Measurements from ENCODE around the gene CNTLN.
"Not testable (repeated sequence)": the region's sequence is repeated elsewhere in the genome, so short reads cannot be mapped to it uniquely, and the experiment has no call there.

Gene CNTLN

GRCh38 chr9:17519761-17520160, 384.9 kb downstream of the CNTLN start:
- no peak for TF ChIP-seq ZNF274 (IDR thresholded peaks at IDR 0.05; ENCODE audit: low read depth, low read length)
- H3K4me3 ChIP-seq (ENCODE audit: low read length), result no peak overlapping the region

GRCh38 chr9:17520268-17521064, 385.6 kb downstream of the CNTLN start:
- H3K4me3 ChIP-seq (ENCODE audit: low read length), result no peak overlapping the region
- TF ChIP-seq ZNF274 (IDR thresholded peaks at IDR 0.05; ENCODE audit: low read depth, low read length), result no peak

- TF ChIP-seq ZNF274 (IDR thresholded peaks at IDR 0.05; ENCODE audit: low read depth, low read length), result no peak
- no peak overlapping the region for H3K4me3 ChIP-seq (ENCODE audit: low read length)
These were observed 386.4 kb downstream of the CNTLN start for GRCh38 chr9:17521100-17521855.

DNA sequence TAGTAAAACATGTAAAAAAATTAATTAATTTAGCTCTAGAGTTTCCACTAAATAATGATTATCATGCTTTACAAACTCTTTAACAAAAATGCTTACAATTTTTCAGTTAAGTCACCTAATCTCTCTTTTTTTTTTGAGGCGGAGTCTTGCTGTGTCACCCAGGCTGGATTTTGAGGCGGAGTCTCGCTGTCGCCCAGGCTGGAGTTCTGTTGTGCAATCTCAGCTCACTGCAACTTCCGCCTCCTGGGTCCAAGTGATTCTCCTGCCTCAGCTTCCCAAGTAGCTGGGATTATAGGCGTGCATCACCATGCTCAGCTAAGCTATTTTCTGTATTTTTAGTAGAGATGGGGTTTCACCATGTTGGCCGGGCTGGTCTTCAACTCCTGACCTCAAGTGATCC, 391.9 kb downstream of the CNTLN start:
- H3K4me3 ChIP-seq (ENCODE audit: low read length), result not testable (repeated sequence)

- TF ChIP-seq ZNF274 (IDR thresholded peaks at IDR 0.05; ENCODE audit: low read depth, low read length), result no peak
- H3K4me3 ChIP-seq (ENCODE audit: low read length), result no peak overlapping the region
These were observed 394.0 kb downstream of the CNTLN start for GRCh38 chr9:17528859-17529258.

DNA sequence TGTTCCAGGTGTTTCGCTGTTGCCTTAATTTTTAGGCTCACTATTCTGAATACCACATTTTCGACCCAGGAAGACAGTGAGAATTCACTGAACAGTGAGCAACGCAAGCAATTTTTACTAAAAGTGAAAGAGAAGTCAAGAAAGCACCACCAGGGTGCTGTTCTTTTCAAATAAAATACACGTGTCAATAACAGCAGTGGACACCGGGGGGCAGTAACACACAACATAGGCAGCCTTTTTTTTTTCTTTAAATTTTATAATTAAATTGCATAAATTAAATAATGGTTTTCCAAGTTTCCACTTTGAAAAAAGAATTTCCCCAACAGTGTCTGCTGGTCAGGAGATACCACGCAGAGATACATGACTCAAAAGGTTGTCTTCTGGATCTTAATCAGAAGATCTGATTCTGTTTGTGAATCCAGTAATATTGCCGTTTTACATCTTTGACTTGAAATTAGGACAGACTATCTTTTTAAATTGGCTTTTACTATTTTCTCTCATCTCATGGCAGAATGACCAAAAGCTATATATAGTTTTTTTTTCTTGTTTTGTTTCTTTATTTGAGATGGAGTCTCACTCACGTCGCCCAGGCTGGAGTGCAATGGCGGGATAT, 396.9 kb downstream of the CNTLN start:
- no peak for TF ChIP-seq ZNF274 (IDR thresholded peaks at IDR 0.05; ENCODE audit: low read depth, low read length)
- H3K4me3 ChIP-seq (ENCODE audit: low read length), result no peak overlapping the region

- no peak for TF ChIP-seq ZNF274 (IDR thresholded peaks at IDR 0.05; ENCODE audit: low read depth, low read length)
- H3K4me3 ChIP-seq (ENCODE audit: low read length), result no peak overlapping the region
These were observed 397.6 kb downstream of the CNTLN start for GRCh38 chr9:17532461-17532860.

- TF ChIP-seq ZNF274 (IDR thresholded peaks at IDR 0.05; ENCODE audit: low read depth, low read length), result no peak
These were observed 400.3 kb downstream of the CNTLN start for GRCh38 chr9:17535176-17535575.

GRCh38 chr9:17536027-17536426, 401.2 kb downstream of the CNTLN start:
- no peak for TF ChIP-seq ZNF274 (IDR thresholded peaks at IDR 0.05; ENCODE audit: low read depth, low read length)
- H3K4me3 ChIP-seq (ENCODE audit: low read length), result no peak overlapping the region

More at GRCh38 chr9:17535176-17535575, 400.3 kb downstream of the CNTLN start:
- H3K4me3 ChIP-seq (ENCODE audit: low read length), result no peak overlapping the region

DNA sequence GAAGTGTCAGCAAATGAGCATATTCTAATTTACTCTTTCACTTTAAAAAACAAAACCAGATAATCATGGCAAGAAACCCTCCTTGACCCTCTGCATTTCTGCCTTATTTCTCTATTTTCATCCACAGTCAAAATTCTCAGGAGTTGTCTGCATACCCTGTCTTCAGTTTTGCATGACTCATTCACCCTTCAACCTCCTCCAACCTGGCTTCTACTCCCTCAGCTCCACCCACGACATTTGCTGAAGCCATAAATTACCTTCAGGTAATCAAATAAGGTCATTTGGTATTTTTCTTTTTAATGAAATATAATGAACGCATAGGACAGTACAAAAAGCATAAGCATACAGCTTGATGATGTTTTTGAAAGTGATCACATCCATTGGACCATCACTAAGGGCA, 416.2 kb downstream of the CNTLN start:
- TF ChIP-seq ZNF274 (IDR thresholded peaks at IDR 0.05; ENCODE audit: low read depth, low read length), result no peak
- no peak overlapping the region for H3K4me3 ChIP-seq (ENCODE audit: low read length)
